Esophagus muscularis mucosa (tissue), 4 donors: ENCODE data around the gene TMEM259. TPM values are rescaled to one million over a fixed set of nuclear protein-coding genes. Genes with fewer than 3 reads are reported as not detected.

Experiments
- DNase-seq: peaks from one replicate; pipeline ENCODE4 v3.0.0-alpha.2; 2017; ENCODE audit errors: extremely low spot score
- H3K27ac ChIP-seq, 4 donors: fragments of 200-600 bp; sonication (generic); replicated peaks in 1 of 4; 1 replicate in 3 of 4; 2 replicates in 1 of 4; pipeline ENCODE4 v1.5.1; 2016 to 2019; ENCODE audit warnings: mild to moderate bottlenecking in 1 of 4
- H3K27me3 ChIP-seq, 4 donors: fragments of 200-600 bp; sonication (generic); one replicate each; pipeline versions ENCODE4 v1.5.1 to v1.6.0; 2016 to 2019
- H3K36me3 ChIP-seq, 4 donors: fragments of 200-600 bp; sonication (generic); one replicate each; pipeline ENCODE4 v1.5.1; 2016 to 2019
- H3K4me1 ChIP-seq, 4 donors: fragments of 200-600 bp; sonication (generic); one replicate each; pipeline ENCODE4 v1.5.1; 2016 to 2019
- H3K4me3 ChIP-seq, 4 donors: fragments of 200-600 bp; sonication (generic); 1 replicate in 2 of 4; 2 replicates in 2 of 4; pipeline ENCODE4 v1.5.1; 2016 to 2019; ENCODE audit warnings: mild to moderate bottlenecking in 4 of 4, moderate library complexity in 1 of 4
- H3K9me3 ChIP-seq, 4 donors: fragments of 200-600 bp; sonication (generic); 1 replicate in 3 of 4; 2 replicates in 1 of 4; pipeline ENCODE4 v1.5.1; 2016 to 2019
- CTCF ChIP-seq, 3 experiments: fragments of 200-600 bp in 2 of 3; fragments of 450-650 bp in 1 of 3; sonication (generic) in 2 of 3; IDR thresholded peaks; one replicate each; pipeline ENCODE4 v1.5.1; 2017 to 2019; ENCODE audit warnings: antibody characterized with exemption in 3 of 3, mild to moderate bottlenecking in 2 of 3, moderate library complexity in 1 of 3
- EP300 ChIP-seq: sonication (generic); formaldehyde crosslinking; IDR thresholded peaks from one replicate; pipeline ENCODE4 v1.6.1; 2017; ENCODE audit warnings: antibody characterized with exemption
- POLR2A ChIP-seq: fragments of 450-650 bp; IDR thresholded peaks from one replicate; pipeline ENCODE4 v1.6.1; 2017; ENCODE audit warnings: antibody characterized with exemption, moderate library complexity, mild to moderate bottlenecking, low read depth
- POLR2AphosphoS5 ChIP-seq, 2 donors: sonication (generic); formaldehyde crosslinking; IDR thresholded peaks; one replicate each; pipeline ENCODE4 v1.6.1; 2017; ENCODE audit warnings: antibody characterized with exemption in 2 of 2
- WGBS: methylation state at CpG from one replicate; pipeline ENCODE4 v1.1.5; 2018; 5-methylcytosine and 5-hydroxymethylcytosine counted together
- intact Hi-C: fragments of 100-400 bp; cut with DNase I; formaldehyde crosslinking; loops from one replicate; pipeline ENCODE4 v1.15.1; 2023
- total RNA-seq, 4 donors: library from RNA; depleted of rRNA; stranded (reverse); fragments of >200 nt; gene quantifications; one replicate each; pipeline versions ENCODE4 v1.1.0 to v1.2.1, GENCODE V29; 2016

Gene TMEM259
- total RNA-seq, 4 donors from 2014 or later: 129 to 187 (median 160) TPM

- 86% methylated on average over 19 of the region's 92 CpGs for WGBS
- Histone ChIP-seq H3K27me3 (peaks cover 0 to 5% (median 0%) of the 10 kb centered on the region in 4 donors), H3K4me3 (no peak overlapping the region), H3K9me3 (no peaks in the 10 kb centered on the region), H3K36me3 (peaks cover 48 to 61% (median 60%) of the 10 kb centered on the region in 4 donors), H3K27ac (peak overlapping the region in 2 of 4 donors; percentile 21 to 36), H3K4me1 (peaks cover 0 to 15% (median 3%) of the 10 kb centered on the region in 4 donors)
- intact Hi-C loops: no loop called here
- TF ChIP-seq CTCF (IDR thresholded peaks at IDR 0.05) (no peak), EP300 (no peak), POLR2AphosphoS5 (IDR thresholded peaks at IDR 0.05) (no peak), POLR2A (no peak)
- DNase-seq: no peak
Measured at GRCh38 chr19:1009041-1009980, 11.6 kb downstream of the TMEM259 start.

- no peak overlapping the region for H3K27ac ChIP-seq
- TF ChIP-seq EP300 (no peak), POLR2A (no peak), POLR2AphosphoS5 (IDR thresholded peaks at IDR 0.05) (no peak), CTCF (IDR thresholded peaks at IDR 0.05) (no peak)
- WGBS: 92% methylated on average over 32 of the region's 45 CpGs
- intact Hi-C loops: no loop called here
- no peaks in the 10 kb centered on the region for H3K9me3 ChIP-seq
- H3K27me3 ChIP-seq: peaks cover 0 to 13% (median 0%) of the 10 kb centered on the region in 4 donors
- H3K4me1 ChIP-seq: peaks cover 0 to 6% (median 0%) of the 10 kb centered on the region in 4 donors
- H3K4me3 ChIP-seq: no peak overlapping the region
- H3K36me3 ChIP-seq: peaks cover 41 to 52% (median 51%) of the 10 kb centered on the region in 4 donors
- DNase-seq: no peak
Measured at GRCh38 chr19:1008268-1009040, 12.5 kb downstream of the TMEM259 start.

DNA sequence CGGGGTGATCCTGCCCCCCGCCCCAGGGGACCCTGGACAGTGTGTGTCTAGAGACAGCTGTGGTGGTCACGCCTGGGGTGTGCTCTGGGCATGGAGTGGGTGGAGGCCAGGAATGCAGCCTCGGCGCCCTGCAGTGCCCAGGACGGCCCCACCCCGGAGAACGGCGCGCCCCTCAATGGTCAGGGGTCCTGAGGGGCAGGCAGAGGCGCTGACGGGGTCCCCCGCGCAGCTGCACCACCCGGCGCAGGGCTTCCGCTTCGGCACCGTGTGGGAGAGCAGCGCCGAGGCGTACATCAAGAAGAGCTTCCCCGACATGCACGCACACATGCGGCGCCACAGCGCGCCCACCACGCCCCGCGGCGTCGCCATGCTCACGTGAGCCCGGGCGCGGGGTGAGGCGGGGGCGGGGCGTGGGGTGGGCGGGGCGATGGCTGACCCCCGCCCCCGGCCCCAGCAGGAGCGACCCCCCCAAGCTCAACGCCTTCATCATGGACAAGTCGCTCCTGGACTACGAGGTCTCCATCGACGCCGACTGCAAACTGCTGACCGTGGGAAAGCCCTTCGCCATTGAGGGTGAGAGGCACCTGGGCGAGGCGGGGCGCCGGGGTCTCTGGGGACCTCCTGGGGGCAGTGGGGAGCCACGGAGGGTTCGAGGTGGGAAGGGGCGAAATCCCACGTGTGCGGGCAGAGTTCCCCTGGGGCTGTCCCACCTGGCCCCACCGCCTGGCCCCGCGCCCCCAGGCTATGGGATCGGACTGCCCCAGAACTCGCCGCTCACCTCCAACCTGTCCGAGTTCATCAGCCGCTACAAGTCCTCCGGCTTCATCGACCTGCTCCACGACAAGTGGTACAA, 13.3 kb downstream of the TMEM259 start:
- WGBS: 92% methylated on average over 34 of the region's 73 CpGs
- Histone ChIP-seq H3K4me3 (no peak overlapping the region), H3K36me3 (peaks cover 36 to 44% (median 43%) of the 10 kb centered on the region in 4 donors), H3K27me3 (peaks cover 0 to 21% (median 4%) of the 10 kb centered on the region in 4 donors), H3K27ac (no peak overlapping the region), H3K4me1 (no peaks in the 10 kb centered on the region), H3K9me3 (no peaks in the 10 kb centered on the region)
- no peak for DNase-seq
- intact Hi-C loops: no loop called here
- TF ChIP-seq CTCF (IDR thresholded peaks at IDR 0.05) (no peak), EP300 (no peak), POLR2A (no peak), POLR2AphosphoS5 (IDR thresholded peaks at IDR 0.05) (no peak)

DNA sequence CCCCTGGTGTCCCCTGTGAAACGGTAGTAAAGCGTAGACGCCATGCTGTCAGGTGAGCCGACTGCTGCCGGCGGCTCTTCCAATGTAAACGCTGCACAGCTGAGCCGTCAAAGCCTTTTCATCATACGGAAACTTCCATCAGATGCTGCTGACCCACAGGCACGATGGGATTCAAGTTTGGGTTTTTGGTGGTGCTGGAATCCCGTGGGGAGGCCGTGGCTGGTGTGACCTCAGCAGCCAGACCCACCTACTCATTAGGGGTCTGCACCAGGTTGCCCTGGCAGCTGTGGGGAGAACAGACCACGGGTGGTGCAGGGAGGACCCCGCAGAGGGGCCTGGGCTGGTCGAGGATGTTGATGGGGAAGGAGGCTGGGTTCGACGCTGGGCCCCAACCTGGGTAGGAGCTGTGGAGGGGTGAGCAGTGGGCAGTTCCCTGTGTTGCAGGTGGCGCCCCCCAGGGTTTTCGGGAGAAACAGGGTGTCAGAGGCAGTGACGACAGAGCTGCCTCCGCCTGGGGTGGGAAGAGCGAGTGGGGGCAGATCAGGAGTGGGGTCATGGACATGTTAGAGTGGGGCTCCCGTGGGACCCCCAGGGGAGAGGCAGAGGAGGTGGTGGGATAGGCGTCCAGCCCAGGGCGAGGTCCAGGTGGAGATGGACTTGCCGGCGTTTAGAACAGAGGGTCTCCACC, 14.1 kb downstream of the TMEM259 start:
- peaks cover 0 to 2% (median under 1%) of the 10 kb centered on the region in 4 donors for H3K4me1 ChIP-seq
- DNase-seq: no peak
- WGBS: 71% methylated on average over 25 of the region's 27 CpGs

More for the DNA sequence above, 14.1 kb downstream of the TMEM259 start:
- Histone ChIP-seq H3K27me3 (peaks cover 0 to 29% (median 6%) of the 10 kb centered on the region in 4 donors), H3K36me3 (peaks cover 28 to 36% (median 35%) of the 10 kb centered on the region in 4 donors), H3K27ac (no peak overlapping the region), H3K9me3 (no peaks in the 10 kb centered on the region), H3K4me3 (no peak overlapping the region)
- TF ChIP-seq POLR2AphosphoS5 (IDR thresholded peaks at IDR 0.05): no peak
- TF ChIP-seq POLR2A: no peak
- TF ChIP-seq CTCF (IDR thresholded peaks at IDR 0.05): no peak
- TF ChIP-seq EP300: no peak
- intact Hi-C loops: no loop called here
